Left ventricle myocardium inferior (tissue), 1 donor: ENCODE results near the gene LAD1. TPM values are rescaled to one million over a fixed set of nuclear protein-coding genes. Genes with fewer than 3 reads are reported as not detected.

Experiments used
- DNase-seq: peaks from one replicate; pipeline ENCODE4 v3.0.0-alpha.2; 2020
- H3K27ac ChIP-seq: fragments of 200-600 bp; replicated peaks from 2 replicates; pipeline ENCODE4 v1.8.0; 2021
- H3K27me3 ChIP-seq: fragments of 200-600 bp; 2 replicates; pipeline ENCODE4 v1.8.0; 2021; ENCODE audit warnings: low read depth
- H3K36me3 ChIP-seq: fragments of 200-600 bp; 2 replicates; pipeline ENCODE4 v1.8.0; 2021
- H3K4me1 ChIP-seq: fragments of 200-600 bp; 2 replicates; pipeline ENCODE4 v1.8.0; 2021
- H3K4me3 ChIP-seq: fragments of 200-600 bp; 2 replicates; pipeline ENCODE4 v1.8.0; 2021; ENCODE audit warnings: mild to moderate bottlenecking, moderate library complexity
- H3K9me3 ChIP-seq: fragments of 200-600 bp; replicated peaks from 2 replicates; pipeline ENCODE4 v1.8.0; 2021
- CTCF ChIP-seq: fragments of 200-600 bp; IDR thresholded peaks from 2 replicates; pipeline ENCODE4 v1.8.0; 2021; ENCODE audit warnings: antibody characterized with exemption, mild to moderate bottlenecking, borderline replicate concordance
- intact Hi-C: fragments of 100-400 bp; cut with micrococcal nuclease; formaldehyde crosslinking; loops from one replicate; pipeline ENCODE4 v1.11.0; 2022
- total RNA-seq: library from RNA; stranded (reverse); fragmentation: NEBNext Ultra II Directional; extraction: Animal tissue kit (Norgen Biotek cat#: 25700); gene quantifications from one replicate; pipeline ENCODE4 v1.2.1, GENCODE V29; 2021
- donor health status: DM: no; HTN: yes; CAD: no; lungs with severe emphysema.

Gene LAD1
- total RNA-seq, 1 donor from 2014 or later = 2.0 TPM

- Histone ChIP-seq H3K4me1 (peaks cover 9% of the 10 kb centered on the region), H3K4me3 (no peak overlapping the region), H3K27ac (no peak overlapping the region)
These were observed 30.8 kb upstream of the LAD1 start for GRCh38 chr1:201429736-201430501.

GRCh38 chr1:201427963-201428362 is 28.8 kb upstream of the LAD1 start:
- Histone ChIP-seq H3K4me1 (peaks cover 9% of the 10 kb centered on the region), H3K36me3 (no peaks in the 10 kb centered on the region), H3K27me3 (no peaks in the 10 kb centered on the region), H3K4me3 (no peak overlapping the region), H3K9me3 (peaks cover 4% of the 10 kb centered on the region), H3K27ac (no peak overlapping the region)
- intact Hi-C loops = no loop called here
- no peak for TF ChIP-seq CTCF
- no peak for DNase-seq

More at GRCh38 chr1:201429736-201430501, 30.8 kb upstream of the LAD1 start:
- Histone ChIP-seq H3K27me3 (no peaks in the 10 kb centered on the region), H3K36me3 (no peaks in the 10 kb centered on the region), H3K9me3 (no peaks in the 10 kb centered on the region)
- intact Hi-C loops = no loop called here
- no peak for DNase-seq
- TF ChIP-seq CTCF = no peak

- no peak for TF ChIP-seq CTCF
- DNase-seq = peak; percentile 36
- H3K27me3 ChIP-seq = no peaks in the 10 kb centered on the region
- no peaks in the 10 kb centered on the region for H3K36me3 ChIP-seq
- H3K4me3 ChIP-seq = no peak overlapping the region
- H3K4me1 ChIP-seq = peaks cover 9% of the 10 kb centered on the region
- H3K9me3 ChIP-seq = peaks cover 4% of the 10 kb centered on the region
- H3K27ac ChIP-seq = peak overlapping the region; percentile 39
- intact Hi-C loops = no loop called here
These were observed 27.6 kb upstream of the LAD1 start for GRCh38 chr1:201426479-201427310.

GRCh38 chr1:201424146-201424545 is 25.0 kb upstream of the LAD1 start:
- no peaks in the 10 kb centered on the region for H3K36me3 ChIP-seq
- no peak overlapping the region for H3K4me3 ChIP-seq
- peaks cover 18% of the 10 kb centered on the region for H3K4me1 ChIP-seq
- intact Hi-C loops = no loop called here
- no peak overlapping the region for H3K27ac ChIP-seq
- H3K27me3 ChIP-seq = no peaks in the 10 kb centered on the region
- DNase-seq = no peak
- H3K9me3 ChIP-seq = peaks cover 4% of the 10 kb centered on the region
- no peak for TF ChIP-seq CTCF

- H3K4me1 ChIP-seq = peaks cover 18% of the 10 kb centered on the region
- H3K27ac ChIP-seq = no peak overlapping the region
- H3K4me3 ChIP-seq = no peak overlapping the region
- H3K27me3 ChIP-seq = no peaks in the 10 kb centered on the region
- intact Hi-C loops = no loop called here
- DNase-seq = no peak
- no peak for TF ChIP-seq CTCF
- no peaks in the 10 kb centered on the region for H3K36me3 ChIP-seq
- peaks cover 4% of the 10 kb centered on the region for H3K9me3 ChIP-seq
These were observed 24.5 kb upstream of the LAD1 start for GRCh38 chr1:201423655-201424054.
